22Rv1 (cell line): ENCODE data around the gene GPR4.

ENCODE experiments used
- ZFX ChIP-seq: fragments of 450-650 bp; IDR thresholded peaks from 2 replicates; pipeline ENCODE4 v1.6.1; 2017; ENCODE audit warnings: antibody characterized with exemption, borderline replicate concordance
- TF ChIP-seq, protein P1 (sequence below): fragments of 450-650 bp; IDR thresholded peaks from 2 replicates; pipeline ENCODE4 v1.5.1; 2017; ENCODE audit warnings: mild to moderate bottlenecking

DNA sequence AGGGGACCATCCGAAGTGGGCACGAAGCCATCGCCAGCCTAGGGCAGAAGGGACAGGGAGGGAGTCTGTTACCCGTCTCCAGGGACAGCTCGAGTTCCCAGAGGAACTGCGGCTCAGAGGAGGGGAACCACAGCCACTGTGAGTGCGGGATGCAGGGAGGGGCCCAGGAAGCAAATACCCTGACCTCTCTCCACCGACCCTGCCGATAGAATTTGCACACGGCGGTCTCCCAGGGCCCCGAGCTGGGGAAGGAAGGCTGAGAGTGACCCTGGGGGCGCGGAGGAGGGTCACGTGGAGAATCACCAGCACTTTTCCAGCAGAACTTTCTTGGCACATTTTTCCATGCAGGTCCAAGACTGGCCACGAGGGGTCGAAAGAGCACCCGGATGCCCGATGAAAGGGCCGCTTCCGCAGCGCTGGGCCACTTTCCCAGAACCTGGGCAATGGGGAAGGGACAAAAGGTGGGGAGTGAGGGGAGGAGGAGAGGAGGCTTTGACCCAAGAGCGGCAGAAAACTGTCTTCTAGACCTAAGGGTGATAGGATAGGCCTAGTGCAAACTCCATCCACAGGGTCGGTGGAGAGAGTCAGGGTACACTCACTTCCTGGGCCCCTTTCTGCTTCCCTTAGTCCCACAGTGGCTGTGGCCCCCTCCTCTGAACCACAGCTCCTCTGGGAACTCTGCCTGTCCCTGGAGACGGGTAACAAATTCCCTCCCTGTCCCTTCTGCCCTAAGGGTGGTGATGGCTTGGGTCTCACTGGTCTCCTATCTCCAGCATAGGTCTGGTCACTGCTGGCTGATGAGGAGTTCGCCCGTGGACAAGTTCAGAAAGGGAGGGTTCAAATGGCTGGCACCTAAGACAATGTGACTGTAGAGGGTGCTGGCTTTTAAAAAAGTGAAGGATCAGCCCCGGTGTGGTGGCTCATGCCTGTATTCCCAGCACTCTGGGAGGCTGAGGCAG is 5.3 kb upstream of the GPR4 start:
- TF ChIP-seq, protein P1, sequence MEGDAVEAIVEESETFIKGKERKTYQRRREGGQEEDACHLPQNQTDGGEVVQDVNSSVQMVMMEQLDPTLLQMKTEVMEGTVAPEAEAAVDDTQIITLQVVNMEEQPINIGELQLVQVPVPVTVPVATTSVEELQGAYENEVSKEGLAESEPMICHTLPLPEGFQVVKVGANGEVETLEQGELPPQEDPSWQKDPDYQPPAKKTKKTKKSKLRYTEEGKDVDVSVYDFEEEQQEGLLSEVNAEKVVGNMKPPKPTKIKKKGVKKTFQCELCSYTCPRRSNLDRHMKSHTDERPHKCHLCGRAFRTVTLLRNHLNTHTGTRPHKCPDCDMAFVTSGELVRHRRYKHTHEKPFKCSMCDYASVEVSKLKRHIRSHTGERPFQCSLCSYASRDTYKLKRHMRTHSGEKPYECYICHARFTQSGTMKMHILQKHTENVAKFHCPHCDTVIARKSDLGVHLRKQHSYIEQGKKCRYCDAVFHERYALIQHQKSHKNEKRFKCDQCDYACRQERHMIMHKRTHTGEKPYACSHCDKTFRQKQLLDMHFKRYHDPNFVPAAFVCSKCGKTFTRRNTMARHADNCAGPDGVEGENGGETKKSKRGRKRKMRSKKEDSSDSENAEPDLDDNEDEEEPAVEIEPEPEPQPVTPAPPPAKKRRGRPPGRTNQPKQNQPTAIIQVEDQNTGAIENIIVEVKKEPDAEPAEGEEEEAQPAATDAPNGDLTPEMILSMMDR = peak; percentile 89
- TF ChIP-seq ZFX = no peak
